ENCODE results near the gene ADAM10. TPM values are rescaled to one million over a fixed set of nuclear protein-coding genes. Genes with fewer than 3 reads are reported as not detected.

ADAM10 gene
- total and polyA plus RNA-seq, 2 donors, result 31.4 to 143 TPM

- Histone ChIP-seq H3K27me3 (ENCODE audit: control insufficient read depth in 2 of 2, insufficient read depth in 1 of 2, low read length in 1 of 2) (no peaks in the 10 kb centered on the region), H3K4me1 (ENCODE audit: control insufficient read depth in 2 of 2, insufficient read depth in 2 of 2, low read length in 2 of 2) (peaks cover 2 to 3% of the 10 kb centered on the region in 2 donors), H3K36me3 (ENCODE audit: control insufficient read depth in 2 of 2, insufficient read depth in 2 of 2, low read length in 1 of 2) (peaks cover 6 to 16% of the 10 kb centered on the region in 2 donors), H3K27ac (ENCODE audit: low read depth in 1 of 2, low read length in 1 of 2) (no peak overlapping the region), H3K4me3 (ENCODE audit: low read length in 2 of 2) (no peak overlapping the region), H3K9me3 (ENCODE audit: control insufficient read depth in 2 of 2, insufficient read depth in 1 of 2, low read length in 1 of 2) (no peaks in the 10 kb centered on the region)
- 99% methylated on average over 3 of the region's 3 CpGs for WGBS
- DNase-seq (ENCODE audit: low read depth in 6 of 9, low spot score in 9 of 9), result no peak
These were observed 65.3 kb downstream of the ADAM10 start for GRCh38 chr15:58684036-58684710.

GRCh38 chr15:58682234-58682633, 67.3 kb downstream of the ADAM10 start:
- no peaks in the 10 kb centered on the region for H3K4me1 ChIP-seq (ENCODE audit: control insufficient read depth in 2 of 2, insufficient read depth in 2 of 2, low read length in 2 of 2)
- H3K4me3 ChIP-seq (ENCODE audit: low read length in 2 of 2), result no peak overlapping the region
- H3K9me3 ChIP-seq (ENCODE audit: control insufficient read depth in 2 of 2, insufficient read depth in 1 of 2, low read length in 1 of 2), result no peaks in the 10 kb centered on the region
- 100% methylated on average over 2 of the region's 2 CpGs for WGBS
- DNase-seq (ENCODE audit: low read depth in 6 of 9, low spot score in 9 of 9), result no peak
- no peak overlapping the region for H3K27ac ChIP-seq (ENCODE audit: low read depth in 1 of 2, low read length in 1 of 2)
- H3K36me3 ChIP-seq (ENCODE audit: control insufficient read depth in 2 of 2, insufficient read depth in 2 of 2, low read length in 1 of 2), result peaks cover 6 to 29% of the 10 kb centered on the region in 2 donors
- H3K27me3 ChIP-seq (ENCODE audit: control insufficient read depth in 2 of 2, insufficient read depth in 1 of 2, low read length in 1 of 2), result no peaks in the 10 kb centered on the region

GRCh38 chr15:58678683-58679082, 70.8 kb downstream of the ADAM10 start:
- WGBS, result 99% methylated on average over 2 of the region's 2 CpGs
- H3K36me3 ChIP-seq (ENCODE audit: control insufficient read depth in 2 of 2, insufficient read depth in 2 of 2, low read length in 1 of 2), result peaks cover 6 to 45% of the 10 kb centered on the region in 2 donors
- no peaks in the 10 kb centered on the region for H3K27me3 ChIP-seq (ENCODE audit: control insufficient read depth in 2 of 2, insufficient read depth in 1 of 2, low read length in 1 of 2)
- no peak overlapping the region for H3K4me3 ChIP-seq (ENCODE audit: low read length in 2 of 2)
- no peaks in the 10 kb centered on the region for H3K9me3 ChIP-seq (ENCODE audit: control insufficient read depth in 2 of 2, insufficient read depth in 1 of 2, low read length in 1 of 2)
- no peak overlapping the region for H3K27ac ChIP-seq (ENCODE audit: low read depth in 1 of 2, low read length in 1 of 2)
- no peaks in the 10 kb centered on the region for H3K4me1 ChIP-seq (ENCODE audit: control insufficient read depth in 2 of 2, insufficient read depth in 2 of 2, low read length in 2 of 2)
- DNase-seq (ENCODE audit: low read depth in 6 of 9, low spot score in 9 of 9), result no peak

DNA sequence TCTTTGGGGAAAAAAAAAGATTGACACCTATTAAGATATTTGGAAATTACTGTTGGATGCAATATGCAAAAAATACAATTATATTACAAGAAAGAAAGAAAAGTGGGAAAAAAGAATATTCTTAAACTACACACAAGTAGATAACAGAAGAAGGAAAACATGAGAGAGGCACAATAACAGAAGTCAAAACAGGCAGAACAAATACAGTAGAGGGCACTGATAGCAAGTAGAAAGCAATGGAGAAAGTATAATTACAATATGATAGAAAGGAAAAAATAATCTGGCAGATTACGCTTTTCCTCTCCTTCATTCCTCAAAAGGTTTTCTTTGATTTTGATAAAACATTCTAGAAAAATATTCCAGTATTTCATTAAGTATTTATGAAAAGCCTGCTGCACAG, 72.1 kb downstream of the ADAM10 start:
- H3K27me3 ChIP-seq (ENCODE audit: control insufficient read depth in 2 of 2, insufficient read depth in 1 of 2, low read length in 1 of 2), result no peaks in the 10 kb centered on the region
- H3K36me3 ChIP-seq (ENCODE audit: control insufficient read depth in 2 of 2, insufficient read depth in 2 of 2, low read length in 1 of 2), result peaks cover 8 to 51% of the 10 kb centered on the region in 2 donors
- no peaks in the 10 kb centered on the region for H3K9me3 ChIP-seq (ENCODE audit: control insufficient read depth in 2 of 2, insufficient read depth in 1 of 2, low read length in 1 of 2)
- WGBS, result 97% methylated on average over 1 of the region's 1 CpG
- H3K4me1 ChIP-seq (ENCODE audit: control insufficient read depth in 2 of 2, insufficient read depth in 2 of 2, low read length in 2 of 2), result no peaks in the 10 kb centered on the region
- H3K27ac ChIP-seq (ENCODE audit: low read depth in 1 of 2, low read length in 1 of 2), result no peak overlapping the region
- no peak overlapping the region for H3K4me3 ChIP-seq (ENCODE audit: low read length in 2 of 2)
- no peak for DNase-seq (ENCODE audit: low read depth in 6 of 9, low spot score in 9 of 9)

- H3K9me3 ChIP-seq (ENCODE audit: control insufficient read depth in 2 of 2, insufficient read depth in 1 of 2, low read length in 1 of 2), result no peaks in the 10 kb centered on the region
- peaks cover 11 to 56% of the 10 kb centered on the region in 2 donors for H3K36me3 ChIP-seq (ENCODE audit: control insufficient read depth in 2 of 2, insufficient read depth in 2 of 2, low read length in 1 of 2)
- no peak overlapping the region for H3K27ac ChIP-seq (ENCODE audit: low read depth in 1 of 2, low read length in 1 of 2)
- 98% methylated on average over 4 of the region's 4 CpGs for WGBS
- no peaks in the 10 kb centered on the region for H3K4me1 ChIP-seq (ENCODE audit: control insufficient read depth in 2 of 2, insufficient read depth in 2 of 2, low read length in 2 of 2)
- H3K4me3 ChIP-seq (ENCODE audit: low read length in 2 of 2), result no peak overlapping the region
- no peaks in the 10 kb centered on the region for H3K27me3 ChIP-seq (ENCODE audit: control insufficient read depth in 2 of 2, insufficient read depth in 1 of 2, low read length in 1 of 2)
- no peak for DNase-seq (ENCODE audit: low read depth in 6 of 9, low spot score in 9 of 9)
These were observed 72.7 kb downstream of the ADAM10 start for GRCh38 chr15:58676766-58677165.

DNA sequence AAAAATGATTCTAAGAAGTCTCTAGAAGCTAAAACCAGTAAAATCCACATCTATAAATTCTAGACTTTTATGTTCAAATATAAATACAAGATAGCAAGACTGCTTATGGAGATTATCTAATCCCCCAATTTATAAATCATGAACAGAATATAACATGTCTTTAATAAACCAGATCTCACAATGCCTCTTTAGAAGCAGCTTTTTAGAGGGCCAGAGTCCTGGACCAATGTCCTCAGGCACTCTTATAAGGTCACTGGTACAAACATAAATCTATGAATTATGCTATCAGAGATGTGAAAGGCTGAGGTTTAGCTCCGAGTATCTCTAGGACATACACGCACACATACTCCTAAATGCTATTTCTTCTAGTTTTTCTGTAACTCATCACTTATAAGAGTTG, 78.3 kb downstream of the ADAM10 start:
- no peaks in the 10 kb centered on the region for H3K27me3 ChIP-seq (ENCODE audit: control insufficient read depth in 2 of 2, insufficient read depth in 1 of 2, low read length in 1 of 2)
- no peak overlapping the region for H3K4me3 ChIP-seq (ENCODE audit: low read length in 2 of 2)
- 100% methylated on average over 2 of the region's 2 CpGs for WGBS
- H3K36me3 ChIP-seq (ENCODE audit: control insufficient read depth in 2 of 2, insufficient read depth in 2 of 2, low read length in 1 of 2), result peaks cover 10 to 31% of the 10 kb centered on the region in 2 donors
- no peak for DNase-seq (ENCODE audit: low read depth in 6 of 9, low spot score in 9 of 9)
- H3K9me3 ChIP-seq (ENCODE audit: control insufficient read depth in 2 of 2, insufficient read depth in 1 of 2, low read length in 1 of 2), result no peaks in the 10 kb centered on the region
- H3K27ac ChIP-seq (ENCODE audit: low read depth in 1 of 2, low read length in 1 of 2), result no peak overlapping the region
- H3K4me1 ChIP-seq (ENCODE audit: control insufficient read depth in 2 of 2, insufficient read depth in 2 of 2, low read length in 2 of 2), result peaks cover 2% of the 10 kb centered on the region in 2 donors

DNA sequence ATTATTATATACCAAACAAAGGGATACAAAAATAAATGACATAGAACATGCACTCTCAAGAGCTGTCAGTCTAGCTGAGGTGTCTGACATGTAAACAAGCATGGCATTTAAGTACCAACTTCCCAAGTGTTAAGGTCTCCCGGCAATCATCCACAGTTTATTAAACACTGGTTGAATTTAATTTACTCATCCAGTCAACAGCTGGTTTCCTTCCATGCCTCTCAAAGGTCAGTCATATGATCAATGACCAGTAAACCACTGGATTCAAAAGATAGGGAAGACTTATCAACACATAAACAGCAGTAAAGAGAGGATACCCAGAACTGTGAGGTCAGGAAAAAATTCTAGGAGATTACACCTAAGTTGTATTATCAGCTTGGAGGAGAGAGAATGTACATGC, 80.4 kb downstream of the ADAM10 start:
- 96% methylated on average over 1 of the region's 1 CpG for WGBS
- Histone ChIP-seq H3K4me1 (ENCODE audit: control insufficient read depth in 2 of 2, insufficient read depth in 2 of 2, low read length in 2 of 2) (peaks cover 2% of the 10 kb centered on the region in 2 donors), H3K36me3 (ENCODE audit: control insufficient read depth in 2 of 2, insufficient read depth in 2 of 2, low read length in 1 of 2) (peaks cover 10 to 36% of the 10 kb centered on the region in 2 donors), H3K27me3 (ENCODE audit: control insufficient read depth in 2 of 2, insufficient read depth in 1 of 2, low read length in 1 of 2) (no peaks in the 10 kb centered on the region), H3K27ac (ENCODE audit: low read depth in 1 of 2, low read length in 1 of 2) (no peak overlapping the region), H3K9me3 (ENCODE audit: control insufficient read depth in 2 of 2, insufficient read depth in 1 of 2, low read length in 1 of 2) (no peaks in the 10 kb centered on the region), H3K4me3 (ENCODE audit: low read length in 2 of 2) (no peak overlapping the region)
- DNase-seq (ENCODE audit: low read depth in 6 of 9, low spot score in 9 of 9), result no peak

GRCh38 chr15:58666957-58667356, 82.5 kb downstream of the ADAM10 start:
- Histone ChIP-seq H3K4me3 (ENCODE audit: low read length in 2 of 2) (no peak overlapping the region), H3K4me1 (ENCODE audit: control insufficient read depth in 2 of 2, insufficient read depth in 2 of 2, low read length in 2 of 2) (peaks cover 2% of the 10 kb centered on the region in 2 donors), H3K36me3 (ENCODE audit: control insufficient read depth in 2 of 2, insufficient read depth in 2 of 2, low read length in 1 of 2) (peaks cover 14 to 43% of the 10 kb centered on the region in 2 donors), H3K27me3 (ENCODE audit: control insufficient read depth in 2 of 2, insufficient read depth in 1 of 2, low read length in 1 of 2) (no peaks in the 10 kb centered on the region), H3K27ac (ENCODE audit: low read depth in 1 of 2, low read length in 1 of 2) (no peak overlapping the region), H3K9me3 (ENCODE audit: control insufficient read depth in 2 of 2, insufficient read depth in 1 of 2, low read length in 1 of 2) (no peaks in the 10 kb centered on the region)
- DNase-seq (ENCODE audit: low read depth in 6 of 9, low spot score in 9 of 9), result peak in 1 of 9 donors; percentile 15
- WGBS, result 88% methylated on average over 1 of the region's 1 CpG

DNA sequence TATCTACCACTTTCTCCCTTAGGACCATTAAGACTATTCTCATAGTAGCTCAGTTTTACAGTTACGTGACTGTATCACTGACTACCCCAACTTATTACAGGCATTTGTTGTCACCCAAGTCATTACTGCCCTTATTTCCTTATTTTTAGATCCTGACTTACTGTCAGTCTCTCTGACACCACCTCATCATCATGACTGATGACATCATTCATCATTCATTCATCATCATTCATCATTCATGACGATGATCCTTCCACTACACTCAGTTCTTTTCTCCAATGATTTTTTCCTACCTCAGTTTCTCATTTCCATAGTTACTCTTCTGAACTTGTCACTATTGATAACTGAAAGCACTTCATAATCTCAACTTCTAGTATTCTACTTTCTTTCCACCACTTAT, 83.8 kb downstream of the ADAM10 start:
- Histone ChIP-seq H3K36me3 (ENCODE audit: control insufficient read depth in 2 of 2, insufficient read depth in 2 of 2, low read length in 1 of 2) (peaks cover 9 to 48% of the 10 kb centered on the region in 2 donors), H3K27me3 (ENCODE audit: control insufficient read depth in 2 of 2, insufficient read depth in 1 of 2, low read length in 1 of 2) (no peaks in the 10 kb centered on the region), H3K4me3 (ENCODE audit: low read length in 2 of 2) (no peak overlapping the region), H3K9me3 (ENCODE audit: control insufficient read depth in 2 of 2, insufficient read depth in 1 of 2, low read length in 1 of 2) (no peaks in the 10 kb centered on the region), H3K4me1 (ENCODE audit: control insufficient read depth in 2 of 2, insufficient read depth in 2 of 2, low read length in 2 of 2) (peaks cover 2% of the 10 kb centered on the region in 2 donors), H3K27ac (ENCODE audit: low read depth in 1 of 2, low read length in 1 of 2) (no peak overlapping the region)
- no peak for DNase-seq (ENCODE audit: low read depth in 6 of 9, low spot score in 9 of 9)
- WGBS, result 100% methylated on average over 2 of the region's 2 CpGs
